NCI-H2196 (cell line): ENCODE data around the gene DDX10.

Source experiments
- DNase-seq: peaks from one replicate; lab custom pipeline; 2025; ENCODE audit not compliant: unreplicated experiment; lab: John Stamatoyannopoulos, UW

DDX10 gene

DNA sequence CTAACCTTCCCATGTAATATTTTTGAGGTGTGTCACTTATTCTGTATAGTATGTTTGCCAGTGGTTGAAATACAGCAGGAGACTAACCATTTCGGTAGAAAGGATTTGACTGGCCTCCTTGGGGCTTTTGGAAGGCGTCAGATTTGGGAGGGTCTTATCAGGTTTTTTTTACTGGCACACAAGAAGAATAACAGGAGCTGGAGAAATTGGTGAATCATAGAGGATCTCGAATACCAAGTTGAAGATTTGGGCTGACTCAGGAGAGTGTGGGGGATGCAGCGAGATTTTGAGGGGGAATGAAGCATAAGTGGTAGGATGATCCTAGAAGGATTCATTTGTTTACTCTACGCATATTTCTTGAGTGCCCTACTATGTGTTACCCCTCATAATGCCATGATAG, 200.5 kb downstream of the DDX10 start:
- DNase-seq, result no peak

DNA sequence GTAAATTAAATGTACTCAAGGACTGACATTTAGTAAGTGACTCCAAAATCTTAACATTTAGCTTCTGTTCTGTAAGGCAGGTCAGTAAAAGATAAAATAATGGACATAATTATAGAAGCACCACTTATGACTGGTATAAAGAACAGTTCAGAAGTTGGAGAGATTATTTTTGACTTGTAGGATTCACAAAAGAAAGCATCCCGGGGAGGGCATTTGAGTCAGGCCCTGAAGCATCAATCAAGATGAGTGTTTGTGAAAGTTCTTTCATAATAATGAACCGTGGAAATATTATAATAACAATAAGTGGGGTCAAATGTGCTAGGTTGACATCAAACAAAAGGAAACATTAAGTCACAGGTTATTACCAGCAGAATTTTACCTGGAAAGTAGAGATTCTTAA, 201.9 kb downstream of the DDX10 start:
- no peak for DNase-seq

DNA sequence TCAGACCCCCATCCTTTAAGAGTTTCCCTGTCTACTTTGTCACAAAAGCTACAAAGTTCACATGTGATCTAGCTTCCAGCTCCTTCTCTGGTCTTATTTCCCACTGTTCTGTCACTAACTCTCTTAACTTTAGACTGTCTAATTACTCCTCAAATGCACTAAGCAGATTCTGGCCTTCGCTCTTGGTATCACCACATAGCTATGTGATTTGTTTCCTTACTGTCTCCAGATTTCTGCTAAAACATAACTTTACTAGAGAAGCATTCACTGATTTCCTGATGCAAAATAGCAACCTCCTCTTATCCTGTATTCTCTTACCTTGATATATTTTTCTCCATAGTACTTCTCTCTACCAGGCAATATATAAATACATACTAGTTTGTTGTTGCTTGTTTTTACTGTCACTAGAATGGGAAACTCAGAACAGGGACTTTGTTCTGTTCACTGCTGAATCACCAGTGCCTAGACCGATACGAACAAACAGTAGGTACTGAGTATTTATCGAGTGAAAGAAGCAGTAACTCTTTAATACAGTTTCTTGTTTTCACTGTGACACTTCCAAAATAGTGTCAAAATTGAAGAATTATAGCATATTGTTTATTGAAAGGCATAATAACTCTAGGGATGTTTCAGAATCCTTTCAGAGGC, 205.6 kb downstream of the DDX10 start:
- DNase-seq, result no peak

DNA sequence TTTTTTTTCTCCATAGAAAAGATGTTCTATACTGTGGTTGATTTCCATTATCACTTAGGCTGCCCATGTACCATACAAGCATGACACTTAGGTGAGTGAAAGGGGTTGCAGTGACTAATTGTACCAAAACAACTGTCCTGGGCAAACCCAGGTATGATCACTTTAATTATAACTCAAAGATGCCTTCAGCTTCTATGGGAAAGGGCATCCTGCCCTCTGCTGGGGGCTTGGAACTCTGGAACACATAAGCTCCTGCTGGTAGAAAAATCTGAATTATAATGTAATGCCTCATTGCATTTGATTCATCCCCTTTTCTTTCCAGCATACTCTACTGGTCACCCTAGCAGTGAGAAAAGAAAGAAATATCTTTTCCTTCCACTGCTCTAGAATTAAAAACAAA, 206.3 kb downstream of the DDX10 start:
- peak; percentile 14 for DNase-seq

DNA sequence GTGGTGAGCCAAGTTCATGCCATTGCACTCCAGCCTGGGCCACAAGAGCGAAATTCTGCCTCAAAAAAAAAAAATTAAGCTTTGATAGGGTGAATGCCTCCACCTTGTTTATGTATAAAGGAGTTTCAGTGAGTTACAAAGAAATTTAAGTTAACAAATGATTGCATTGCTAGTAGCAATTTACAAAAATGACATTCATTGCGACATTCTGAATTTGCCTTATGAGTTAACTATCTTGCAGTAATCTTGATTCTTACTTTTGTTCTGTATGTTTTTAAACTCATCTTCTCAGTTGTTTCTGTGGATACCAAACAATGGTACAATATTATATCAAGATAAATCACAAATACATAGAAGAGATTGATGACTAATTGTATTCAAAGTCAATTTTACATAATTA, 207.0 kb downstream of the DDX10 start:
- no peak for DNase-seq

DNA sequence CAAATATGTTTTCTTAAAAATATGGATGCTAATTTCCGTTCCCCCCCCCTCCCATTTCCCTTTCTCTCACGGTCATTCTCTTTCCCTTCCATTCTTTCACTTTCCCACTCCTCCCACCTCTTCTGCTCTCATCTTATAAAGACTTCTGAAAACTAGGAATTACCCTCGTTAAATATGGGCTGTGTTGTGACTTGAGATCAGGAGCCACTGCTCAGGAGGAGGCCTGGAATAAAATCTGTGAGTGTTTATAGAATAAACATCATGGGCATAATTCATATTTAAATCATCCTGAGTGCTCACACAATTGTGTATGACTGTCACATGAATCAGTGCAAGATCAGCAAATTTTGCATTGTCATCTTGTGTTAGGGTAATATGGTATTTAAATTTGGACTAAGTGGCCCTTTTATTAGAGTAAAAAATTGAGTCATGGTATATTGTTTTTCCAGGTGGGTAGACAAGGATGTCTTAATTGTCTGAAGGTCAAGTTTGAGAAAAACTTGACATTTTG, 208.0 kb downstream of the DDX10 start:
- DNase-seq, result no peak

DNA sequence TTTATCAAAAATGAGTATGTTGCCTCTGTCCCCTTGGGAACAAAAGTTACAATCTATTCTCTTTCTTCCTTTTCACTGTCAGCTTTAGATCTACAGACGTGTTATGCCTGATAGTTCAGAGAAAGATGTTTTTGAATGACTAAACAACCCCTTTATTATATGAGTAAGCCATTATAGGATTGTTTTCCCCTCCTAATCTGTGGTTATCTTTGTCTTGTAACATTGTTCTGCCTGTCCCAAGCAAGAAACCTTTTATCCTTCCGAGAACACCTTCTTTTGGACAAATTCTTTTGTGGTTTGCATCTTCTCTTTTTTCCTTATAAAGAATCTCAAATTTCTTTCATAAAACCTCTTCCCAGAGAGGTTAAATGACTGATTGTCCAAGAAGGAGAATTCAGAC, 208.4 kb downstream of the DDX10 start:
- no peak for DNase-seq

DNA sequence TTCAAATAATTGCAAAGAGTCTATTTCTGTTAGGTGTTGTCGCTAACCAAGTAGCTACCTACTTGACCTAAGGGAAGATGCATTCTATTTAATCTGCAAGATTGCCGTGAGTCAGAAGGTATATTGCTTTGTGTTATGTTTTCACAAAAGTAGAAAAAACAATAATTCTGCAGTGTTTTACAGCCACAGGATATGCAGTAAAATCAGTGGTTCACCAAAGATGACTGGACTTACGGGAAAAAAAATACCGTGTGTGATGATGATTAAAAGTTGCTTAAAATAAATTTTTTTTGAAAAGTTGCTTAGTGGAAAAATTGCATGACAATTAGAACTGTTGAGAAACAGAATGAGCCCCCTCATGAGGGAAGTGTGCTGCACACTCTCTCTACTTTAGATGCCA, 209.1 kb downstream of the DDX10 start:
- DNase-seq, result no peak

DNA sequence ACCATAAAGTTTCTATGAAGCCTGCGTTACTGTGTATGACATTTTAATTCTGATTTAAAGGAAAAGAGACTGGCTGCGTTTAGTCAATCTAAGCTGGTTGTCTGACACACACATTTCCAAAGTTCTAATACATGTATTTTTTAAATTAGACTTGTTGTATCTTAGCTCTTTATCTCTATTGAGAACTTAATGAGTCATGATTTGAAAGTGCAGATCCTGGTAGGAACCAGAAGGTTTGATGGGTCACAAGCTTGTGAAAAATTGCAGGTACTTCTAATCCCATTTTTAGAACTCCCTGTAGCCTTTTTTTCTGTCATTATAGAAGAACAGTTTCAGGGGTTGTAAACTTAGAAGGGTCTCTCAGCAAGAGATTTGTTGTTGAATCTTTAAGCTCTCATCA, 210.3 kb downstream of the DDX10 start:
- DNase-seq, result no peak

DNA sequence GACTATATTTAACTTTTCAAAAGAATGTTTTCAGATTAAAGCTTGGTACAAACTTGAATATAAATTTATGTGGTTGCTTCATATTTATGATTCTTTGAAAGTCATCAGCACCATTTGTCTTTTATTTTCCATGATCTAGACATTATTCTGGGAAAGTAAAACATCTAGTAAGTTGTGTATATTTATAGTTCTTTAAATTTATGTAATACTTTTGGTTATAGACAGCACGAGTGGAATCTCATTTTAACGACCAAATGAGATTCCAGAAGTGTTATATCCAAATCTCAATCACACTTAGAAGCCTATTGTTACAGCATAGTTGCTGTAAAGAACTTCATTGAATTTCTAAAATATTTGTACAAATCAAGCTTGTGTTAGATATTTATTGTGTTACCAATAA, 212.3 kb downstream of the DDX10 start:
- DNase-seq, result no peak

DNA sequence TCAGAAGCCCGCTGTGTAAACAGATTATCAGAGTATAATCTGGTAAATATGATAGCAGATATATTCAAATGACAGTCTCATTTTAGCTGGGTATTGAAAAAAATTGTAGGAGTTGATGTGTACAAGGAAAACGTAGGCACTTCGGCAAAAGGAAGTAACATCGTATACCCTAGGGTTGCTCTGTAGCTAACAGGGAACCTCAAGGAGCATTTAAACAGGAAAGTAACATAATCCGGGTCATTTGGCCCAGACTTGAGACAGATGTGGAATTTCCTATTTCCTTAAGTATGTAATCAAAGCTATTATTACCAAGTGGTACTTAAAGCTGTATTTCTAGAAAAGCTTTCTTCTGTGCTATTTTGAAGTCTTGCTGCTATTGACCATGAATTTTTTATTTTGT, 215.6 kb downstream of the DDX10 start:
- DNase-seq, result no peak

DNA sequence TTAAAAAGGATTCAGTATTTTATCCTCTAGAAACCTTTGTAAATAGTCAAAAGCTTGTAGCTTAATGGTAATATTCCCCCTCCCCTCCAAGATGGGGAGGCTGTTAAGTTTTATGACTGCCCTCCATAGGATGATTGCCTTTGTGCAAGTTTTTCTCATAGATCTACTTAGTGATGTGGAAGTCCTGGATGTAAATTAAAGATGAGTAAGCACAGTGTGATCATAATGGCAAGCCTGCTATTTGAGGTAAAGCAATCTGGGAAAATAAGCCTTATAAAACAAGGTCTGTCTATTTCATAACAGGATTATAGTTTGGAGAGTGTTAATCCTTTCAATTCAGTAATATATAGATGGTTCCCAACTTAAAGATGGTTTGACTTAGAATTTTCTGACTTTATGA, 216.3 kb downstream of the DDX10 start:
- no peak for DNase-seq

DNA sequence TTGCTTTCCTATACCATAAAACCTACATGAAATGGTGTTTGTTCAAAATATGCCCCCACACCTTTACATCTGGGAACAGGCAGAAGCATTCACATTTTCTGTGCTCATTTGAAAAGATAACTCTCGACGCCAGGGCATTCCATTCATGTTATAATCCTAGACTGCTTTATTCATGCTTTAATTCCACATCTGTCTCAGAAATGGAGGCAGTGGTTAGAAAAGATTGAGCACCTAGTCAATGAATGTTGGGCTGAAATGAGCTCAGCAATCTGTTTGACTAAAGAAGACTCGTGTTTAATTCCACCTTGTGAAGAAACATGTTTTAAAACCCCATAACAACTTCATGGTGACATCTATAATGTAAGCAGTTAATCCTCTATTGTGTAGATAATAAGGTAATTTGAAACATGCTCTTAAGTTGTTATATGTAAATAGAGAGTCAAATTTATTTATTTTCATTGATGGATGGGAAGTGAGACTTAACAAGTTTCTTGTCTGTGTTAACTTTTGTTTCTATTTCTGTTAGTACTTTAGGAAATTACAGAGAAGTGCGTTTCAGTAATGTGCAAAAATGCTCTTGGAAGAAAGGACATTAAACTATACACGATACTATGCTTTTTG, 217.5 kb downstream of the DDX10 start:
- no peak for DNase-seq

DNA sequence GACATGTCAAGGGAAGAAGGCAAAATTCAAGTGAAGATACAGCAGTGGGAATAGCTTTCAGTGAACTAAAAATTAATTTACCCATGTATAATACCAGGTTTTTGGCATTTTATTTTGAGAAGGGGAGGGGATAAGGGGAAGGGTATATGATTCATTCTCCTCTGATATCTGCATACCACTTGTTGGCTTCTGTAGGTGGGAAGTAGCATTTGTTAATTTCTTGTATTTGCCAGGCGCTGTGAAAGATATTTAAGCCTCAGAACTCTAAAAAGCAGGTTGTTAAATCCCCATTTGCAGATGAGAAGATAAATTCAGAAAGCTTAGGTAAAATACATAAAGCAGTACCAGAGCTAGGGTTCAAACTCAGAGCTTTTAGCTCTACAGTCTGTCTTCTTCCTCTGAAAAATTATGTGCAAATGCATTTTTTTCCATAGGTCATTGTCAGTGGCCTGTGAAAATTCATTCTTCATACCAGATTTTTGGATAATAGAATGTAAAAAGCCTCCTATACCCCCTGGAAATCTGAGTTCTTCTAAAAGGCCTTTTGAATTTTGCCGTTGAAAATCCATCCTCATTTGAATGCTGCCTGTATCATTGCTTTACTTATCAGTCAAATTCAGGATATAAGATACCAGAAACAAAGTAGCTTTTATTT, 221.3 kb downstream of the DDX10 start:
- no peak for DNase-seq

DNA sequence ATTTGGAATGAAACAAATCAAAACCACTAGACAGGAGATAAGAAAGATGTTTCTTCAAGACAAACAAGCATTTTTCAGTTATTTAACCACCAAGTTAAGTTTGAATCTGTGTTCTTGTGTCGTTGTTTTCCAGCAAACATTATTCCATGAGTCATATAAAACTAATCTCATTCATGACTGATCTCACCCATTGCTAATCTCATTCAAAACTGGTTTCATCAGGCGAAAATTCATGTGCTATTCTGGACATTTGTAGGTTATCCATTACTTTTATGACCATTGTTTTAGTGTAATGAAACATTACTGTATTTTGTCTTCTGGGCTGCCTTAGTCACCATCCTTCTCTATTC, 221.8 kb downstream of the DDX10 start:
- DNase-seq, result no peak

DNA sequence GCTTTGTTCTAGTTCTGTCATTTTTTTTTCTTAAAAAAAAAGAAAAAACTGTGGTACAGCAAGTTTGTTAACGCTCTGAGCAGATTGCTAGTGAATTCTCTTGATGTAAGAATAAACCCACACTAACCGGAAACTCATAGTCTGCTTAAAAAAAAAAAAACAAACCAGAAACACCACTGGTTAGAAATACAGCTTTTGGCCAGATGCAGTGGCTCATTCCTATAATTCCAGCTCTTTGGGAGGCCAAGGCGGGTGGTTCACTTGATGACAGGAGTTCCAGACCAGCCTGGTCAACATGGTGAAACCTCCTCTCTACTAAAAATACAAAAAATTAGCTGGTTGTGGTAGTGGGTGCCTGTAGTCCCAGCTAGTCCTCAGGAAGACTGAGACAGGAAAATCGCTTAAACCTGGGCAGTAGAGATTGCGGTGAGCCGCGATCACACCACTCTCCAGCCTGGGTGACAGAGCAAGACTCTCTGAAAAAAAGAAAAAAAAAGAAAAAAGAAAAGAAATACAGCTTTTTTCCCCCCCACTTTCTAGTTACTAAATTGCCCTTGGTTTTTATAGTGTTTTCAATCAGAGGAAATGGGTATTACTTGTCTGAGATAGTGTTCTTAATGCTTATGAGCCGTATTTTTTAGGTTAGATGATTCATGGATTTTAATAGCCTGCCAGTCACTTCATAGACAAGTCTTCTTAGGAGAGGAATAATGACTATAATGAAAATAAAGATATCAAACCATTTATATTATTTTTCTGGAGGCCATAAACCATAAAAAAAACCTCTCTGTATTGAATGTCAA, 222.8 kb downstream of the DDX10 start:
- no peak for DNase-seq

DNA sequence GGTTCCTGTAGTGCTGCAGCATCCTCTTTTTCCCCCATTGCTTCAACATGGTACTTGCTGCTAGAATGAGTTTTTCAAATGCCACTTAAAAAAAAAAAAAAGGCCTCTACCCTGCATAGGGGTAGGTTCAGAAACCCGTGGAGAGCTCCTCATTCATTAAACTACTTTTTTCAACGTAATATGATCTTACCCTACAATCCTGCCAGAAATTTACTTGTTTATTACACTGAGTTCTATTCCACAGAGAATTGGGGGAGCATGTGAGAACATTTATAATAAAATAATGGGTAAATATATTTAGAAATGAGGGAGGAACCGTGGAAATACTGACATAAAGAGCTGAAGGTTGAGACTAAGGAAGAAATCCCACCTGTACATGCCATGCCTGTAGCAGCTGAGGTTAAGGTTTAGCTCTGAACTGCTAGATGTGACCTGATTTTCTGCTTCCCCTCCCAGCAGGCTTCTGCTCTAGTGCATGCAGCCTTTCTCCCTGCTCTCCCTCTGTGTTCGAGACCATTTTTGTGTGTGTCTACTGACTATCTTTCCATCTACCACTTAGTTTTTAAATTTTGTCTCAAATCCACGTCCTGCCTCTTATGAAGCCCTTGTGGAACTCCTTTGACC, 225.7 kb downstream of the DDX10 start:
- DNase-seq, result no peak

DNA sequence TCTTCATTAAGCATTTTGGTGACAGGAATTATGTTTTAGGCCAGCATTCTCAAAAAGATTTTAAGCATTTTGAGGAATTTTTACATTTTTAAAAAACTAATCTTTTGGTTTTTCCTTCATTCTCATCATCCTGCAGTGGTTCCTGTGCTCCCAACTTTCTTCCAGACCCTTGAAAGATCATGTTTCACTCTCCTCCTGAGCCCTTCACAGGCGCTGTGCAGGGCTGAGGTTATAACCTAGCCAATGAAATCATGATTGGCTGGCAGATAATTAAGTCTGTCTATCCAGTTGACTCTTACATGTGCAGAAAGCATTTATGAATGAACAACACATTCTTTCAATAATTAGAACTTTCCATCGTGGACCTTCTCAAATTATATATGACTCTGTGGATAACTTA, 226.3 kb downstream of the DDX10 start:
- DNase-seq, result no peak

DNA sequence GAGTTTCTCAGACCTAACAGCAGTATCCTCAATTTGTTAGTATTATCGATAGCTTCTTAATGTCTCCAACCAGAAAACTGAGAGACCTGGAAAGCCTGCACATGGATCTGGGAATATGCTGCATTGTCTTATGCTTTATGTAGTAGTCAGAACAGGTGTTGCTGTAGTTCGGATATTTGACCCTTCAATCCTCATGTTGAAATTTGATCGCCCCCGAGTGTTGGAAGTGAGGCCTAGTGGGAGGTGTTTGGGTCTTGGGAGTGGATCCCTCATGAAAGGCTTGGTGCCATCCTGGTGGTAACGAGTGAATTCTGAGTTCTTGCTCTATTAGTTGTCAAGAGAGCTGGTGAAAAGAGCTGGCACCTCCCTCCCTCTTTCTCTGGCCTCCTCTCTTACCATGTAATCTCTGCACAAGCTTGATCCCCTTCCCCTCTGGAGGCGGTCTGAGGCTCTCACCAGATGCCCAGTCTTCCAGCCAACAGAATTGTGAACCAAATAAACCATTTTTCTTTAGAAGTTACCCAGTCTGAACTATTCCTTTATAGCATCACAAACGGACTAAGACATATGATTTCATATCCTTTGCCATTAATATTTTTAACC, 227.1 kb downstream of the DDX10 start:
- no peak for DNase-seq

DNA sequence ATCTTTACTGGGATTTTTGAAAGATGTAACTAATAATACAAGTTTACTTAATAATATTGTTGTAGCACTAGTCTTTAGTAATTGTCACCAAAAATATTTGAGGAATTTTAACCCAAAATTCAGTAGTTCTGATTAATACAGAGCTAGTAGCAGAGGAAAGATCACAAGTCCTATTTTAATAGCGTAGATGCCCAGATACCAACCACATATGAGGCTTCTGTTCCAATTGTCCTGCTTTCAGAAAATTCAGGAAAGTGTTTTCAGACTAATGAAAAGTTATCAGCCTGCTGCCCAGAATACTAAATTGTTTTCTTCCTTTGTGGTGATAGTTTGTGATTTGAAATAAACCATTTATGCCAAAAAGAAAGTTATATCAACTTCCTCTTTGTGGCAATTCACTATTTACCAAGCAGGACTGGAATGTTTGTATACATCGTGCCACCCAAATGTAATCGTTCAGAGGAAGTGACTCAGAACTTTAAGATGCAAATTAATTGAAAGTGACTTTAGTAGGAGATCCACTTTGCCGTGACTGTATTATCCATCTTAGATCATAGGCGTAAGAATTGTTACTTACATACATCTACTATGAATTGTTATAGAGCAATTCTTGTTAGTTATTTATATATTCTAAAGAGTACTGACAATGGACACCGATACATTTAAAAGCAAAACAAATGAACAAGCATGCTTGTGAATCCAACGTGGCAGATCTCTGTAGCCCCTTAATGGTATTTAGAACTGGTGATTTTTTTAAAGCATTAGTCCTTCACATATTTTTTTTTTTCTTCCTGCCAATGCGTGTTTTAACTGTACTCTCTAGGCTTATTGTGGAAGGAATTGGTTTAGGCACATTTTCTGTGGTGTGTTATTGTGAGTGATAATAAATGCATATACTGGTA, 231.0 kb downstream of the DDX10 start:
- no peak for DNase-seq
